Adrenal gland (tissue), 12 donors: Measurements from ENCODE around the gene ADAM15. TPM values are rescaled to one million over a fixed set of nuclear protein-coding genes. Genes with fewer than 3 reads are reported as not detected.

ENCODE experiments used
- DNase-seq, 7 donors: peaks; one replicate each; pipeline ENCODE4 v3.0.0-alpha.2; 2019 to 2020
- H3K27ac ChIP-seq, 5 donors: fragments of 200-600 bp; sonication (generic) in 4 of 5; 1 replicate in 3 of 5; 2 replicates in 2 of 5; pipeline versions ENCODE4 v1.5.1 to v1.8.0; 2016 to 2020; ENCODE audit warnings: mild to moderate bottlenecking in 1 of 5
- H3K27me3 ChIP-seq: fragments of 200-600 bp; 2 replicates; pipeline ENCODE4 v1.8.0; 2021
- H3K36me3 ChIP-seq, 2 donors: fragments of 200-600 bp; replicated peaks in 1 of 2; 1 replicate in 1 of 2; 2 replicates in 1 of 2; pipeline versions ENCODE4 v1.5.1 to v1.8.0; 2018 to 2022
- H3K4me1 ChIP-seq, 2 donors: fragments of 200-600 bp; replicated peaks in 1 of 2; 1 replicate in 1 of 2; 2 replicates in 1 of 2; pipeline versions ENCODE4 v1.5.1 to v1.8.0; 2018 to 2021
- H3K4me3 ChIP-seq, 4 donors: fragments of 200-600 bp; sonication (generic) in 3 of 4; one replicate each; pipeline ENCODE4 v1.5.1; 2016 to 2018
- H3K9me3 ChIP-seq, 3 donors: fragments of 200-600 bp; sonication (generic) in 1 of 3; replicated peaks in 1 of 3; 1 replicate in 2 of 3; 2 replicates in 1 of 3; pipeline versions ENCODE4 v1.5.1 to v1.8.0; 2016 to 2021
- CTCF ChIP-seq, 6 experiments: fragments of 450-650 bp in 4 of 6; fragments of 200-600 bp in 2 of 6; sonication (generic) in 1 of 6; IDR thresholded peaks; 1 replicate in 5 of 6; 2 replicates in 1 of 6; pipeline versions ENCODE4 v1.5.1 to v1.8.0; 2016 to 2021; ENCODE audit warnings: antibody characterized with exemption in 6 of 6, mild to moderate bottlenecking in 2 of 6, moderate library complexity in 1 of 6
- POLR2A ChIP-seq, 2 donors: fragments of 450-650 bp; IDR thresholded peaks; one replicate each; pipeline ENCODE4 v1.6.1; 2017; ENCODE audit warnings: antibody characterized with exemption in 2 of 2, mild to moderate bottlenecking in 2 of 2, moderate library complexity in 1 of 2
- WGBS, 4 donors: extraction: QIAGEN DNeasy Blood & Tissue Kit in 2 of 4; methylation state at CpG; one replicate each; pipeline versions ENCODE4 v1.1.5 to v1.1.7; 2013 to 2017; 5-methylcytosine and 5-hydroxymethylcytosine counted together
- intact Hi-C, 2 donors: fragments of 100-400 bp; cut with DNase I; formaldehyde crosslinking; loops; one replicate each; pipeline versions ENCODE4 v1.14.1 to v1.15.0; 2022 to 2023
- polyA plus RNA-seq, 3 donors: library from polyadenylated mRNA; stranded (reverse); fragments of 200-250 nt in 2 of 3; fragments of 350-450 nt in 1 of 3; fragmentation: Illumina TruSeq in 1 of 3; extraction: RNeasy Lipid Tissue Mini Kit (QIAGEN cat#74804) in 1 of 3; gene quantifications; one replicate each; pipeline ENCODE4 v1.2.3, GENCODE V29; 2013 to 2014
- total RNA-seq, 9 donors: library from RNA; depleted of rRNA in 4 of 9; stranded (reverse); fragments of >200 nt in 4 of 9; fragments of 120-200 nt in 1 of 9; fragmentation: NEBNext Ultra II Directional in 1 of 9; extraction: Animal tissue kit (Norgen Biotek cat#: 25700) in 1 of 9; gene quantifications; one replicate each; pipeline versions ENCODE4 v1.1.0 to v1.2.4, GENCODE V29; 2013 to 2023
- donor health status: healthy with polysubstance abuse.
- donor health status: Bipolar disorder and iron deficiency.
- donor health status: DM: yes; HTN: yes; CAD: no.
- donor health status: DM: no; HTN: no; CAD: no.
- donor health status: DM: no; HTN: no; CAD: no.
- donor health status: DM: yes; HTN: yes; CAD: no.

ADAM15 gene
- total and polyA plus RNA-seq, 12 donors, result 11.6 to 269 (median 59.3) TPM

- Histone ChIP-seq H3K36me3 (peaks cover 0 to 24% of the 10 kb centered on the region in 2 donors), H3K27me3 (no peaks in the 10 kb centered on the region), H3K4me3 (no peak overlapping the region), H3K4me1 (peaks cover 62 to 63% of the 10 kb centered on the region in 2 donors), H3K27ac (peak overlapping the region in 4 of 5 donors; percentile 55 to 99 (median 70)), H3K9me3 (no peaks in the 10 kb centered on the region)
- DNase-seq, result peak; percentile 84 to 97 (median 95)
- intact Hi-C loops, result no loop called here
- WGBS, 4 donors, result 0 to 25% (median 14%) methylated on average over 2 to 9 of the region's 9 CpGs
- TF ChIP-seq POLR2A (IDR thresholded peaks at IDR 0.05) (peak in 1 of 2 donors; percentile 65), CTCF (IDR thresholded peaks at IDR 0.05) (no peak)
These were observed 39.0 kb upstream of the ADAM15 start for GRCh38 chr1:155012026-155012546.

GRCh38 chr1:155012776-155013602, 38.1 kb upstream of the ADAM15 start:
- peak in 4 of 7 donors; percentile 48 to 73 (median 62) for DNase-seq
- Histone ChIP-seq H3K36me3 (peaks cover 0 to 24% of the 10 kb centered on the region in 2 donors), H3K4me1 (peaks cover 59 to 62% of the 10 kb centered on the region in 2 donors), H3K27me3 (no peaks in the 10 kb centered on the region), H3K27ac (peak overlapping the region in 4 of 5 donors; percentile 38 to 99 (median 70)), H3K9me3 (no peaks in the 10 kb centered on the region), H3K4me3 (no peak overlapping the region)
- 39 to 49% (median 45%) methylated on average over 2 to 3 of the region's 3 CpGs for WGBS, 4 donors
- TF ChIP-seq CTCF (IDR thresholded peaks at IDR 0.05) (no peak), POLR2A (IDR thresholded peaks at IDR 0.05) (no peak)
- intact Hi-C loops, result no loop called here

- Histone ChIP-seq H3K27ac (peak overlapping the region in 2 of 5 donors; percentile 75 to 99), H3K36me3 (peaks cover 0 to 24% of the 10 kb centered on the region in 2 donors), H3K4me3 (no peak overlapping the region), H3K27me3 (no peaks in the 10 kb centered on the region), H3K9me3 (no peaks in the 10 kb centered on the region), H3K4me1 (peaks cover 57 to 58% of the 10 kb centered on the region in 2 donors)
- no peak for TF ChIP-seq POLR2A (IDR thresholded peaks at IDR 0.05)
- no peak for TF ChIP-seq CTCF (IDR thresholded peaks at IDR 0.05)
- peak in 2 of 7 donors; percentile 30 to 36 for DNase-seq
- intact Hi-C loops, result no loop called here
- WGBS, 4 donors, result 28 to 34% (median 30%) methylated on average over 5 to 8 of the region's 8 CpGs
These were observed 37.5 kb upstream of the ADAM15 start for GRCh38 chr1:155013632-155014031.

GRCh38 chr1:155014709-155015508, 36.2 kb upstream of the ADAM15 start:
- peak in 2 of 7 donors; percentile 31 to 57 for DNase-seq
- Histone ChIP-seq H3K9me3 (no peaks in the 10 kb centered on the region), H3K36me3 (peaks cover 0 to 24% of the 10 kb centered on the region in 2 donors), H3K27ac (no peak overlapping the region), H3K27me3 (no peaks in the 10 kb centered on the region), H3K4me3 (no peak overlapping the region), H3K4me1 (peaks cover 51 to 62% of the 10 kb centered on the region in 2 donors)
- TF ChIP-seq CTCF (IDR thresholded peaks at IDR 0.05) (no peak), POLR2A (IDR thresholded peaks at IDR 0.05) (no peak)
- intact Hi-C loops, result no loop called here
- 85 to 94% (median 90%) methylated on average over 16 to 31 of the region's 31 CpGs for WGBS, 4 donors
